ENCODE measurements around the gene PKD1.

The PKD1 gene

GRCh38 chr16:2170080-2170479 lies 34.4 kb upstream of the PKD1 start:
- DNase-seq (ENCODE audit: low spot score), result no peak

GRCh38 chr16:2167068-2167638 lies 31.5 kb upstream of the PKD1 start:
- DNase-seq (ENCODE audit: low spot score), result no peak

- DNase-seq (ENCODE audit: low spot score), result no peak
Observed at GRCh38 chr16:2166263-2167067, 30.8 kb upstream of the PKD1 start.

- DNase-seq (ENCODE audit: low spot score), result no peak
Observed at GRCh38 chr16:2165861-2166260, 30.2 kb upstream of the PKD1 start.

GRCh38 chr16:2163211-2163881 lies 27.6 kb upstream of the PKD1 start:
- DNase-seq (ENCODE audit: low spot score), result no peak

- no peak for DNase-seq (ENCODE audit: low spot score)
Observed at GRCh38 chr16:2162676-2163118, 27.0 kb upstream of the PKD1 start.

GRCh38 chr16:2161911-2162310 lies 26.2 kb upstream of the PKD1 start:
- DNase-seq (ENCODE audit: low spot score), result no peak

- DNase-seq (ENCODE audit: low spot score), result peak; percentile 82
Observed at GRCh38 chr16:2160915-2161551, 25.3 kb upstream of the PKD1 start.

- DNase-seq (ENCODE audit: low spot score), result peak; percentile 65
Observed at GRCh38 chr16:2159175-2159838, 23.6 kb upstream of the PKD1 start.

- DNase-seq (ENCODE audit: low spot score), result no peak
Observed at GRCh38 chr16:2158262-2158638, 22.6 kb upstream of the PKD1 start.

- peak; percentile 27 for DNase-seq (ENCODE audit: low spot score)
Observed at GRCh38 chr16:2157480-2158261, 22.0 kb upstream of the PKD1 start.

- DNase-seq (ENCODE audit: low spot score), result no peak
Observed at GRCh38 chr16:2156849-2157224, 21.1 kb upstream of the PKD1 start.

- peak; percentile 40 for DNase-seq (ENCODE audit: low spot score)
Observed at GRCh38 chr16:2155977-2156848, 20.5 kb upstream of the PKD1 start.

GRCh38 chr16:2155091-2155950 lies 19.6 kb upstream of the PKD1 start, which contains the start of gene TRAF7:
Gene TRAF7, plus strand, starts transcription at chr16:2155782. Its CDS starts 8,139 bp downstream, at chr16:2163921.
- DNase-seq (ENCODE audit: low spot score), result peak; percentile 97

GRCh38 chr16:2154533-2155090 lies 18.9 kb upstream of the PKD1 start:
- DNase-seq (ENCODE audit: low spot score), result no peak

- DNase-seq (ENCODE audit: low spot score), result no peak
Observed at GRCh38 chr16:2152695-2153506, 17.2 kb upstream of the PKD1 start.

- DNase-seq (ENCODE audit: low spot score), result no peak
Observed at GRCh38 chr16:2151188-2152091, 15.7 kb upstream of the PKD1 start.

Measured in AG20443 (cell line).